AG08395 (cell line): ENCODE measurements around the gene HPCA.
"Not testable (repeated sequence)": the region's sequence is repeated elsewhere in the genome, so short reads cannot be mapped to it uniquely, and the experiment has no call there.

Experiments
- DNase-seq: peaks from one replicate; pipeline ENCODE4 v3.0.0; 2012; ENCODE audit warnings: mixed read lengths, low spot score

Gene HPCA

DNA sequence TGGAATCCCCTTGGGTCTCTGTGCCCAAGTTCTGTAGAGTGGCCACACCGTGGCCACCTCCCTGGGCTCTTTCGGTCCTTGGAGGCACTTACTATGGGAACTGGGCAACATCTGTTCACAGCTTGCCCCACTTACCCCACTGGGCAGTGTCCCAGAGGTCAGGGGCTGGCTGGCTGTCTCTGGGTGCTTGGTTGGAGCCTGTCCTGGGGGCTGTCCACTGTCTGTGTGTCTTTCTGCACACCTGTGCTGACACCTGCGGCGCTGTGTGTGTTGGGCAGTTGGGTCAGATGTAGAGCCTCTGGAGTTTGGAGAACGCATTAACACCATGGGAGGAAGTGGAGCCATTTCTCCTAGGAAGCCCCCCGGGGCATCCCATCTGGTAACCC lies 16.2 kb downstream of the HPCA start:
- no peak for DNase-seq

DNA sequence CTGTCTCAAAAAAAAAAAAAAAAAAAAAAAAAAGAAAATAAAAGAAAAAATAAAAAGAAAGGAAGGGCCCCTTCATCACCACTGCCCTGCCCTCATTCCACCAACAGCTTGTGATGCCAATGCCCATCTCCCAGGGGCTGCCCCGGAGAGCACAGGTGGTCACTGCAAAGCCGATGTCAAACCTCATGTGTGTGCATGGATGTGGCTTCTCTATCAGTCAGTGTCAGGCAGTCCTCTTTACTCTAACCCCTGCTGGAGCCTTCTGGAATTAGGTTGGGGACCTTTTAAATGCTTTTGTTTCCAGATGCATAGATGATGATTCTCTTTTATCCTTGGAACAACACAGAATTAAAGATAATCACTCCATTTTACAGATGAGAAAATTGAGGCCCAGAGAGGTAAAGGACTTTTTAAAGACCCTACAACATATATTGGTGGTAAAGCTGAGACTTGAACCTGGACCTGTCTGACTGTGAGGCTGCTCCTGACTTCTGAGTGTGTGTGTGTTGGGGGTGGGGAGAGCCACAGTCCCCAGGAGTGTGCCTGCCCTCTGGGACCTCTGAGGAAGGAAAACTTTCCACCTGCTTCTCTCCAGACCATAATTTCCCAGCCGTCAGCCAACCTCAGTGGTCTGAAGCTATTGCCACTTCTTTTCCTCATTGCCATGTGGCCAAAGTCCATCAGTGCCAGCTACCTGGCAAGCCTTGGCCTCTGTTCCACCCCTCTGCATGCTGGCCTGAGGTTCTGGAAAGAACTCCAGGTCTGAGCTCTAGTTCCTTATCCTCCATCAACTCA lies 17.9 kb downstream of the HPCA start:
- DNase-seq = no peak

DNA sequence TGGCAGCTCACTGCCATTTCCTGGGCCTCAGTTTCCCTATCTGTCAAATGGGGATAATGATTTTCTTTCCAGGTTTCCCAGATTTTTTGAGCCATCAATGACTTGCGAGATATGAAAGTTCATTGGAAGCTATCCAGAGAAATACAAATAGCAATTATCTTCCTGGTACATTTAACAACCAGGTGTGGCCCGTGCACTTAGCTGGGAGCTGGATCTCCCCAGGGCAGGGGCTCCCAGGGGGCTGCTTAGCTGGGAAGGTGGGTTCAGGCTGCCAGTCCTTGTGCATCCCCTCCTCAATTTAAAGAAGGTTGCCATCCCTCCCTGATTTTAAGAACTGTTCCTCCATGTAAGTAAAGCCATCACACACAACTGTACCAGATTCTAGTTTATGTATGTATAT lies 18.5 kb downstream of the HPCA start:
- no peak for DNase-seq

DNA sequence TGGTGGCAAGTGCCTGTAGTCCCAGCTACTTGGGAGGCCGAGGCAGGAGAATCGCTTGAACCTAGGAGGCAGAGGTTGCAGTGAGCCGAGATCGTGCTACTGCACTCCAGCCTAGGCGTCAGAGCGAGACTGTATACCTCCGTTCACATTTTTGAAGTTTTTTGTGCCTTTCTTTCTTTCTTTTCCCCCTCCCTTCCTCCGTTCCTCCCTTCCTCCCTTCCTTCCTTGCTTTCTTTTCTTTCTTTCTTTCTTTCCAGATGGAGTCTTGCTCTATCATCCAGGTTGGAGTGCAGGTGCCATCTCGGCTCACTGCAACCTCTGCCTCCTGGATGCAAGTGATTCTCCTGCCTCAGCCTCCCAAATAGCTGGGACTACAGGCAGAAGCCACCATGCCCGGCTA lies 19.3 kb downstream of the HPCA start:
- DNase-seq = not testable (repeated sequence)

DNA sequence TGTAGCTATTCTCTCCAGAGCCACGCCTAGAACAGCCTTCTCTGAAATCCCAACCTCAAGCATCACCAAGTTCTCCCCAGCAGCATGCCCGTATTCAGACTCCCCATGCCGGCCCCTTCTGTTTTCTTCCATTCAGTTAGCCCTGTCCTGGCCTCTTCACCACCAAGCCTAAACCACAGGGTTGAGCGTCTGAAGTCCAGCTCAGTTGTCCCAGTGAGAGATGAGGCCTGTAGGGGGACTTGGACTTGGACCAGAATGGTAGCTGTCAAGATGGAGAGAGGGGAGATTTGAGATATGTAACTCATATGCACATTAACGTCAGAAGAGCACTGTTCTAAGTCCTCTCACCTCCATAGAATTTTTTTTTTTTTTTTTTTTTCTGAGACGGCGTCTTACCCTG lies 20.4 kb downstream of the HPCA start:
- no peak for DNase-seq

DNA sequence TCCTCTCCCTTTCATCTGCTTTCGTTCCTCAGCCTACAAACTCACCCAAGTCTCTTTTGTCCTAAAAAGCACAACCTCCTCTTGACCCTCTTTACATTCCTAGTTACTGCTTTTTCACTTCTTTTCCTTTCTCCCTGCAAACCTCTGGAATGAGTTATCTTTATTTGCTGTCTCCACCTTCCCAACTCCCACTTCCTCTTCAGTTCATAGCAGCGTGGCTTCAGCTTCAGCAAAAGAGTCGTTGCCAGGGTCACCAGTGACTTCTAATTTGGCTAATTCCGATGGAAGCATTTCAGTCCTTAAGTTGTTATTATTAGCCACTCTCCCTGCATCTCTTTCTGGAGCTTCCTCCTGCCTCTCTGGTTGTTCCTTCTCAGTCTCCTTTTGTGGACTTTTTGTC lies 21.1 kb downstream of the HPCA start:
- peak; percentile 50 for DNase-seq

DNA sequence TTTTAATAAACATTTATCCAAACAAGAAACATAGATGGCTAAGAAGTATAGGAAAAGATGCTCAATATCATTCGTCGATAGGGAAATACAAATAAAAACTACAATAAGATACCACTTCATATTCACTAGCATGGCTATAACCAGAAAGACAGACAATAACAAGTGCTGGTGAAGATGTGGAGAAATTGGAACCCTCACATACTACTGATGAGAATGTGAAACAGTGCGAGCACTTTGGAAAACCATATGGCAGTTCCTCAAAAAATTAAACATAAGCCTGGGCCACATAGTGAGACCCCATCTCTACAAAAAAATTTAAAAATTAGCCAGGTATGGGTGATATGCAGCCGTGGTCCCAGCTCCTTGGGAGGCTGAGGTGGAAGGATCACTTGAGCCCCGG lies 24.0 kb downstream of the HPCA start:
- DNase-seq = no peak

DNA sequence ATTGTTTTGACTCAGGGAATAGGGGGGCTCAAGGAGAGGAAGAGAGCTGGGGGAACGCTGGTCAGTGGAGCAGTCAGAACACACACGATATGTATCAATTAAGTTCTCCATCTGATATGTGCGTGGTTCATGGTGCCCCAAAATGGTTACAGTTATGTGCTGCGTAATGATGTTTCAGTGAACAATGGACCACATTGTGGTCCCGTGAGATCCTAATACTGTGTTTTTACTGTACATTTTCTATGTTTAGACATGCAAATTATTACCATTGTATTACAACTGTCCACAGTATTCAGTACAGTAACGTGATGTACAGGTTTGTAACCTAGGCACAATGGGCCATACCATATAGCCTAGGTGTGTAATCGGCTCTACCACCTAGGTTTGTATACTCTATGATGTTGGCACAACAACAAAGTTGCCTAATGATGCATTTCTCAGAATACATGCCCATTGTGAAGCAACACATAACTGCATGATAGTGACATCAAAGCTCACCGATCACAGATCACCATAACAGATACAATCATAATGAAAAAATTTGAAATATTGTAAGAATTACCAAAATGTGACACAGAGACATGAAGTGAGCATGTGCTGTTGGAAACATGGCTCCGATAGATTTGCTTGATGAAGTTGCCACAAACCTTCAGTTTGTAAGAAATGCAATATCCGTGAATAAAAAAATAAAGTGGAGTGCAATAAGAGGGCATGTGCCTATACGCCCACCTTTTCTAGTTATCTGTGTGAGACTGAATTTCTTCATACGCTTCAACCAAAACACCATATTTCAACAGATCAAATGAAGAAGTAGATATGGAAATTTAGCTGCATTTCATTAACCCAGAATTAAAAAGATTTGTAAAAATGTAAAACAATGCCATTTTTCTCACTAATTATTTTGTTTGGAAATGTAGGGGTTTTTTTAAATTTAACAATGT lies 29.7 kb downstream of the HPCA start:
- no peak for DNase-seq

DNA sequence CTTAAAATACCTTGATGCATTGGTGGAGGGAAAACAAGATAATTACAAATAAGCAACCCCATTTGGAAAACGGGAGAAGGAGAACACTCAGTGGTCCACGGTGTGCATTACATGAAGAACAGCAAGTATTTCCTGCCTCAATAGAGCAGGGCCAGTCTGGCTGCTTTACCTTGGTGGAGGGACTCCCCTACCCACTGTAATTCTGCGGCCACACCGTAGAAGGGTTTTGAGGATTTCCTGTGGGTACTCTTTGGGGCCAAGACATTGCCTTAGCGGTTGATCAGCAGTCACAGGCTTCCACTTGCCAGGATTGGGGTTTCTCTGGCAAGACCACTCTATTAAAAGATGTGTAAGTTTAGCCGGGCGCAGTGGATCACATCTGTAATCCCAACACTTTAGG lies 31.2 kb downstream of the HPCA start:
- no peak for DNase-seq

DNA sequence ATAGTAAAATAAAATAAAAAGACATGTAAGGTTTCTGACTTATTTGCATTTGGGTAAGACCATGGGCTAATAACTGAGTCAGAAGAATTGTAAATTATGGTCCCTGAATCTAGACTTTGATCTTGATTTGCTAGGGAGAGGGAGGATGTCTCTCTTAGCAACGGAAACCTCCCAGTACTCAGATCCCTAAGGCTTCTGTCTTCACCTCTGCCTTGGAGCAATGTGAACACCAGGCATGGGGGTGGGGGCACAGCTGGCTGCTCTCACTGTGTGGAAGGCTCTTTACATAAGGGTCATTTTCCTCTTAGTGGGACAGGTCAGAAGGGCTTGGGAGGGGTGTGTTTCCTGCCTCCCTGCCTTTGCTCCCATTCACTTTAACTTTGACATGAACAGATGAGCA lies 31.9 kb downstream of the HPCA start:
- no peak for DNase-seq

DNA sequence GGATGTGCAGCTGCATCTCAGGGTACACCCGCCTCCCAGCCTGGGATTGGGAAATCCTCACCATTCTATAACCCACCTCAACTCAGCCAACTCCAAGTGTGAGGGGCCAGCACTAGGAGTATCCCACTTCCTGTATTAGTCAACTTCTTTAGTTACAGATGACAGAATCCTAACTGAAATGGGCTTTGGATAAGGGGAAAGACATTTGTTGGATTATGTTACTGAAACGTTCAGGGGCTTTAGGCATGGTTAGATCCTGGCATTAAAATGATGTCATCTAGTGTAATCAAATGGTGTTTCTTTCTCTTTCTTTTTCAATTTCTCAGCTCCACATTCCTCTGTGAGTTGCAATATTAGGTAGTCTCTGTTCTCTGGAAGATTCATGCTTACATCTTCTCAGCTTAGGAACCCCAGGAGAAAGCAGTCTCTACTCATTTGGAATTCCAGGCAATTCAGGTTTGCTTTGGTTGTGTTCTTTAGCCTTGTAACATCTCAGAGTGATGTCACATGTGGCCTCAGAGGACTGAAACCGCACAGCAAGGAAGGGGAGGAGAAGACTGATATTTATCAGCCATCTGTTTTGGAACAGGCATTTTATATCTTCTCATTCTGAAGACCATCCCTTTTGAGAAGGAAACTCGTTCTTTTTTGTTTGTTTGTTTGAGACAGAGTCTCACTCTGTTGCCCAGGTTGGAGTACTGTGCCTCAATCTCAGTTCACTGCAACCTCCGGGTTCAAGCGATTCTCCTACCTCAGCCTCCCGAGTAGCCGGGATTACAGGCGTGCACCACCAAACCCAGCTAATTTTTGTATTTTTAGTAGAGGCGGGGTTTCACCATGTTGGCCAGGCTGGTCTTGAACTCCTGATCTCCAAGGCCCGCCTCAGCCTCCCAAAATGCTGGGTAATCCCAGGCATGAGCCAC lies 33.8 kb downstream of the HPCA start:
- peak; percentile 50 for DNase-seq

DNA sequence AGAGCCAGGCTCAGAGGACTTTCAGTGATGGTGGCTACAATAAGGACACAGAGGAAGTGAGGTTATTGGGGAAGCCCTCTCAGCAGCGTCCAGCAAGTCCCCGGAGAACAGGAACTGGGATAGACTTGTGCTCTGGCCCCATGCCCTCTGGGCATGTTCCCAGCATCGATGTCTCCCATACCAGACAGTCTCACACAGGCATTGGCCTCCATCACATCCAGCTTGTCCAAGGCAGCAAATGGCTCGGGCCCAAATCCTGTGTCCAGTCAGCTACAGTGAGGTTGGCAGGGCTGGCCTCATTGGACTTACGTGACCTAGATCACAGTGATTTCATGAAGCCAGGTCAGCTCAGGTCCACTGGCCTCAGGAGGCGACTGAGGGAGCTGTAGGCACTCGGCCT lies 34.5 kb downstream of the HPCA start:
- no peak for DNase-seq

DNA sequence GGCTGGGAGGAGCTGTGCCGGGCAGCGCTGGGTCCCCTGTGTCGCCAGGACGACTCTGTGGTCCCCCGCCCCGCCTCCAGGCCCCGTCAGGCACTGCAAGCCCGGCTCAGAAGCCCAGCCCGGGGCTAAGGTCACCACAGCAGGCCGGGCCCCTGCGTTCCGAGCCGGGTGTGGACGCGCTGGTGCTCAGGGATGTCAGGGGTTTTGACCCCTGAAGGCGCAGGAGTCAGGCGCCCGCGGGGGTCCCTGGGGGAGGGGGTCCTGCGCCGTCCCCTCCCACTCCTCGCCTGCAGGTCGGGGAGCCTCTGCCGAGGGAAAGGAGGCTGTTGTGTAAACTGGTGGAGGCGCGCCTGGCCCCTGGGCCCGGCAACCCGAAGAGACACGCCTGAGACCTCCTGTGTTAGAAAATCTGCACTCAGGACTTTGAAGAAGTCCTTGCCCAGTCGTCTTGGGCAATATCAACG lies 38.6 kb downstream of the HPCA start:
- no peak for DNase-seq

DNA sequence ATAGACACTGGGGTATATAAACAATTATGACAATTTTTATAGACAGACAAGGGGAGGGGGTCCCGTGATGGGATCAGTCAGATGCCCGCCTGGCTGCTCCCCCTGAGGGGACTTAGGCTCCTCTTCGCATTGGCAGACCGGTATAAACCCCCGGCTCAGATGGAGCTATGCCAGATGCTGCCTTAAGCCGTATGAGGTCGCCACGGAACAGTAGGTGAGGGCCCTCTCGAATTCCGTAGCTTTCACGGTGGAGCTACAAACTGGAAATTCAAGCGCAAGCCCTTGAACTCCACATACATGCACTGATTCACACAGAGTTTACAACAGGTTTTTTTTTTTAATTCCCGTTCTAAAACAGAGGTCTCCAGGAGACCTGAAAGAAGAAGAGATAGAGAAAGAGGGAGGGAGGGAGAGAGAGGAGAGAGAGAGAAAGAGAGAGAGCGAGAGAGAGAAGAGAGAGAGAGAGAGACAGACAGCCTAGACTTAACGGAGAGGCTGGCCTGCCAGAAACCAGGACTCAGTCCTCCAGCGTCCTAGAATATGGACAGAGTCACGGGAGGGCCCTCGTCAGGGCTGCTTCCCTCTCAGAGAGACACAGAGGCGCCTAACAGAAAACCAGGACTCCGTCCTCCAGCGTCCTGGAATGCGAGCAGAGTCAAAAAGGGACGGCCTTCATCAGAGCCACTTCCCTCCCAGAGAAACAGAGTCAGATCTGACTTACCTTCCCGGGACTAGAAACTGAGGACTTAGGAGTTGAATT lies 39.3 kb downstream of the HPCA start:
- peak; percentile 39 for DNase-seq

DNA sequence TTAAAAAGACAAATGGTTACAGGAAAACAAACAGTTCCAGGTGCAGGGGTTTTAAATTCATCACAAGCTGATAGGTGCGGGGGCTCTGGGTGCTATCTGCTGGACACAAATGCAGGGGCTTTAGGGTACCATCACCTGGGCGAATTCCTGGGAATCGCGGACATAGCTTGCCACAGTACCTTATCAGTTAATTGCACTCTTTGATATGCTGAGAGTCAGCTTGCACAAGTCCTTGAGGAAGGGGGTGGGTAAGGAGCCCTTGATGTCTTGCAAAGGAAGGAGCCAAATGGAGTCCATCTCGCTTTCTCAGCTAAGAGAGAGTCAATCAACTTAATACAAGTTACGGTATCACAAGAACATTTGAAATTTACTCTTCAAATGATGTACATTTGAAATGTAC lies 40.3 kb downstream of the HPCA start:
- no peak for DNase-seq

DNA sequence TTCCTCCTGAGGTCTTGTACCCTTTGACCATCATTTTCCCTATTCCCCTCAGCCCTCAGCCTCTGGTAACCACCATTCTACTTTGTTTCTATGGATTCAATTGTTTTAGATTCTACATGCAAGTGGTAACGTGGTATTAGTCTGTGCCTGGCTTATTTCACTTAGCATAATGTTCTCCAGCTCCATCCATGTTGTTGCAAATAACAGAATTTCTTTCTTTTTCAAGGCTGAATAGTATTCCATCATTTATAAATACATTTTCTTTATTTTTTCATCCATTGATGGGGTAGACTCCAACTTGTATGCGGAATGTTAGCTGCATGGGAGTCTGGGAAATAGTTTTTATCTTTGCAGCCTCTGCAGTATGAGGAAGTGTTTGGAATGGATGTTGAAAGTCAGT lies 41.1 kb downstream of the HPCA start:
- no peak for DNase-seq

DNA sequence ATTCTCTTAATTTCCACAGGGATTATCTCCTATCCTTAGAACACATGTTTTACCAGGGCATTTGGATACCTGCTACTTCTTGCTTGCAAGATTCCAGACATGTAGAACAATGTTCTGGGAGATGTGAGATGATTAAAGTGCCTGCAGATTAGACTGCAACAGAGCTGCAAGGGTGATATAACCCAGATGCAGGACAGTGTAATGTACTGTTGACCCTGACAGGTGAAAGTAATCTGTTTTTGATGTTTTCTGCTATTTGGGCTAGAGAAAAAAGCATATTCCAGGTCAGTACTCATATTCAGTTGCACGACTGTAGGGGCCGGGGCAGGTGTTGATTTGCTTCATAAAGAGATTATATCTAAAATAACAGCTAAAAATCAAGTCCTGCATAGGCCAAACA lies 42.0 kb downstream of the HPCA start:
- no peak for DNase-seq

DNA sequence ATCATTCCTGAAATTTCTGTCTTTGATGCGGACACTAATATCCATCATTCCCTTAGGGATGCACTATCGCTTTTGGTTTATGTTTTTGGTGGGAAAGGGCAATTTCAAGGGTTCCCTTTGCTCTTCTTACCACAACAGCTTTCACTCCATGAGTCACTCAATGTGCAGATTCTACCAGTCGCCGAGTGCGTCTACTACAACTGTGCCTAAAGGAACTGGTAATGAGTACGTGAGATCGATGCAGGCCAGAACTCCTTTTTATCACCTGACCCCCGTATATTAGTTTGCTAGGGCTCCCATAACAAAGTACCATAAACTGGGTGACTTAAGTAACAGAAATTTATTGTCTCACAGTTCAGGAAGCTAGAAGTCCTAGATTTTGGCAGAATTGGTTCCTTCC lies 42.4 kb downstream of the HPCA start:
- DNase-seq = no peak

DNA sequence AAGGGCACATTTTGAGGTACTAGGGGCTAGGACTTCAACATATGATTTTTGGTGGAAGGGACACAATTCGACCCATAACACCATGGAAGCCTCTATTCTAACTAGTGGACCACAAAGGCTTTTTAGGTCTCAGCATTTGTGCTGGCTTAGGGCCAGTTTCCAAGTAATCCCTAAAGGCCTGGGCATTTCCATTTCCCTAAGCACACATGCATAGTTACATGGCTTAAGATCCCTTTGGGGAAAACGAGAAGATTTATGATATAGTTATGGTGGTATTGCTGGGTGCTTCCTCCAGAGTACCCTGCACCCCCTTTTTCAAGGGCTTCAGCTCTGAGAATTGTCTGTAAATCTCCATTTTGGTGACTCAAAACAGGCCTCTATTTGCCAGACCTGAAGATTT lies 43.1 kb downstream of the HPCA start:
- DNase-seq = no peak

DNA sequence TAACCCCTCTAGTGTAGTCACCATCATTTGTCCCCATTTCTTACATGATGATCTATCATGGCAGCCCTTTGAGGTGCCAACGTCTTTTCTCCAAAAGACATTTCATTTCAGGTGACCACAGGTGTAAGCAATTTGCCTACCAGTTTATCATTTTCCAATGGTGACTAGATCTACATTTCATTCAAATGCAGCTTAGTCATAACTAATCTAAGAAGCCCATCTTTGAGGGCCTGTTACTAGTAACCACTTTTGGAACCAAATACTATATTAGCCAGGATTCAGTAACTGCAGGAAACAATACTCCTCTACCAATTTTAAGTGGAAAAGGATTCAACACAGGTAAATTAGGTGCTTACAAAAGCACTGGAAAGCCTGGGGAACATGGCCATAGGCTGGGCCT lies 45.5 kb downstream of the HPCA start:
- no peak for DNase-seq

DNA sequence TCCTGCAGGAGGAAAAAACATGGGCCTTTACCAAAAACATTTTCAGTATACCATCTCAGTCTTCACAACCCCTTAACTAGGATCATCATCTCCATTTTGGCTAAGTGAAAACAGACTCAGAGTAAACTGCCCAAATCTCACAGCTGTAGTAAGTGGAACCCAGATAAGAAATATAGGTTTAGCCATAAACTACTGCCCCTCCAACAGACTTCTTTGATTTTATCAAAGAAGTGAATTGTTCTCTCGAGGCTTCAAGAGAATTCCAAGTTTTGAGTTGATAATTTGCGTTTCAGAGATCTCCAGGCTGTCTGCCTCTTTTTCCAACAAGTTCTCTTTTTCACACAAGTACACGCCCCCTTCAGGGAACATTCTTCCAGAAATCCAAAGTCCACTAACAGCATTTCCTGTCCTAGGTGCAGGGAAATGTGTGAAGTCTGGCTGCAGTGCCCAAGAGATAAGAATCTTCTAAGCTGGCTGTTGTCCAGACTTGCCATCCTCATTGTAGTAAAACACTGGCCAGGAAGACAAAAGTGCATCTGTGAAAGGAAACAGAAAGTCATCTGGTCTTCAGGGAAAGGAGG lies 47.5 kb downstream of the HPCA start:
- DNase-seq = no peak
